Activated CD8-positive, alpha-beta memory T cell treated with anti-CD3 and anti-CD28 coated beads, Interleukin-2, amount 50 U/mL, for 1 hour (primary cell): ENCODE measurements around the gene NUDT11.
A peak's percentile ranks its signal among the peaks of the same experiment; 100 is the strongest.
"Not testable (repeated sequence)": the region's sequence is repeated elsewhere in the genome, so short reads cannot be mapped to it uniquely, and the experiment has no call there.

Experiments
- DNase-seq: peaks from one replicate; pipeline ENCODE4 v3.0.0-alpha.2; 2020; ENCODE audit errors: extremely low read depth

Gene NUDT11

DNA sequence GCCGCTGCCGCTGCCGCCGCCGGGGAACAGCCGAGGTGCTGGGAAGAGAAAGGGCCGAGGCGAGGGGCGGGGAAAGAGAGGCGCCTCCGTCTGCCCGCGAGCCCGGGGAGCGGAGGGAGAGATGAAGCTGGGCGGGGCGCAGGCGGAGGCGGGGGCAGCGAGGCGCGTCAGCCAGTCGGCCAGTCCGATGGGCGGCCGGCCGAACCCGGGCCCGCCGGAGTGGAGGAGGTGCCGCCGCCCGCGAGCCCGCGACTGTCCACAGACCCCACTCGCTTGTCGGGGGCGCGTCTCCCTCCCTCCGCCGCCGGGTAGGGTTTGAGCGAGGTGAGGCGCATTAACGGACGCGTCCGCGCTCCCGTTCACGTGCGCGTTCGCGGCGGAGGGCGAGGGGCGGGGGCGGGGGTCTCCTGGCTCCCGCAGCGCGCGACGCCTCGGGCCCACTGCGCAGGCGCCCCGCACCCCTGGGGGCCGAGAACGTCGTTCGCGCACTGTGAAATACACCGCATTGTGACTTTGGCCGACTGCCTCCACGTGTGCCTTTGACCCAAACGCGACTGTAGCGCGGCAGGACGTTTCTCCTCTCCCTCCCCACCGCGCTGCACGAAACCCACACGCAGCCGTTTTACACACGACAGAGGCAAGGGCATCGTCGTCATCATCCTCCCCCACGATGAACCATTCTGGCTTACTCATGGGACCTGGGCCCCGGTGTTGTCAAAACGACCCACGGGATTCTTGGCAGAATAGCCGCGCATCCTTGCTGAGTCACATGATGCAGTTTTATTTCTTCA, at the start of gene NUDT11:
NUDT11 (minus strand) TSS at position 92 of the 791 bp plus-strand sequence. CDS start 148 bp downstream, outside the sequence.
- peak; percentile 11 for DNase-seq

DNA sequence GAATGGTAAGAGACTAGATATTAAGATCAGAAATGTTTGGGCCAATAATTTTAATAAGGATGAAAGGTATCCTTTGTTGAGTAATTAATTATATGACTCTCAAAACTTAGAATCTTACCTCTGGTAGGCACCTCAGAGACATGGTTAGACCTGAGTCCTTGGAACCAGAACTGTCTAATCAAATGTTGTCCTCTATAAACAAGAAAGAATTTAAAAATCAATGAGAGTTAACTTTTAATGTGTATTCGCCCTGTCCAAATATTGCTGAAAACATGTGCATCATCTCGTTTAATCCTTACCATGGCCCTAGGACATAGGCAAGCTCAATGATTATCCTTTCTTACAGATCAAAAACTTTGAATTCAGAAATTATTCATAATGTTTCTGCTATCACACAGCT, 24.0 kb upstream of the NUDT11 start:
- no peak for DNase-seq

DNA sequence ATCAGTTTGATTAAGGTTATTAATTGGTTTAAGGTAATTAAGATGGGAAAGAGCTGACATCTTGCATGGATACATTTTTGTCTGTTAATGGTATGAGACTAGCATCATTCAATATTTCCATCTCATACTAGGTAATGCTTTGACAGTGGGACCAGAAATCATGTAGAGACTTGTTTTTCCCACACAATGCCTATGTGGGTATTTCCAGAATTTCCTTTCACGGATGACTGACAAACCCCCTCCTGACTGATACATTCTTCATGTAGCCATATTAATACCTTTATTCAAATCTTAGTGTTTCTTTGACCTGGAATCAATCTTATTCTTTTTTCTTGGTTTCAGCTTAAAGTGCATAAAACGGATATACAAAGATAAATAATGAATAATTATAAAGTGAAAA, 22.7 kb upstream of the NUDT11 start:
- DNase-seq, result not testable (repeated sequence)

DNA sequence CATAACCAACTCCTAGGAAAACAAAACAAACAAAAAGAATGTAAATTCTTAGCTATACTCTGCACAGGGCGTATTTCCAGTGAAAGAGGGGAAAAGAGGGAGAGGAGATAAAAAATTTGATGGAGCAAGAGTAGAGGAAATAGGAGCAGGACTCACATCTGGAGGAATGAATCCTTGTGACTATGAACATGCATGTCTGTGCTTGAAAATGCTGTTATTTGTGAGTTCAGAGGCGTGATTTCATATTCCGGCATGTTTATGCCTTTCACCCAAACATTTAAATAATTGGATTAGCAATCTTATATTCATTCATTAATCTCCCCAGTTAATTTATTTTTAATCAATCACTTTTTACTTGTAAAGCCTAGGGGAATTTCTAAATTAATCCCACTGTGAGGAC, 11.2 kb upstream of the NUDT11 start:
- DNase-seq, result no peak

DNA sequence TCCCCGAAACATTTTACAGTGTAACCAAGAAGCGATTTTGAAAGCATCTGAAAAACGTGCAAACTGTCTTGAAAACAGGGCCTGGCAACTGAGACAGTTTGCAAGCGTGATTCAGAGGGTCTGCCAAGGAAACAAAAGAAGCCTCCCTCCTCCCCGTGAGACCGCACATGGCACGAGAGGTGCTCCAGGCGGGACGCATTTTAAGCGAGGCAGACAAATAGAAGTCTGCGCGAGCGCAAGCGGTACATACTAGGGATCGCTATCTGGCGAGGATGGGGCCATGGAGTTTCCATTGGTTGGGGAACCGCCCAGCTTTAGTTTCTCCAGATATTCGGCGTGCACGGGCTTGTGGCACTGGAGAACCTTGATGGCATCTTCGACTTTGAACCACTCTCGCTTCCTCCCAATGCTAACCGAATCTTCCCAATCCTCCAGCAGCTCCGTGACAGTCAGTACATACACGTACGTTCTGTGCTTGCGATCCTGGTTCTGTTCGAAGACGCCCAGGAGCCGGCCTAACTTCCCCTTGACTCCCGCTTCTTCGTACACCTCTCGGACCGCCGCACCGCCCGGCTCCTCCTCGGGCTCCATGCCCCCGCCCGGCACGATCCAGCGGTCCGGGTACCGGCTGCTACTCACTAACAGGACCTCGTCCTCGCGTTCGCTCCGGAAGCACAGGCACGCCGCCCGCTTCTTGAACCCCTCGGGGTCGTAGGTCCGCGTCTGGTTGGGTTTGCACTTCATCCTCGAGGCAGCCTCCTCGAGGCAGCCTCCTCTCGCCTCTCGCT, 497 bp downstream of the NUDT11 start:
- not testable (repeated sequence) for DNase-seq

DNA sequence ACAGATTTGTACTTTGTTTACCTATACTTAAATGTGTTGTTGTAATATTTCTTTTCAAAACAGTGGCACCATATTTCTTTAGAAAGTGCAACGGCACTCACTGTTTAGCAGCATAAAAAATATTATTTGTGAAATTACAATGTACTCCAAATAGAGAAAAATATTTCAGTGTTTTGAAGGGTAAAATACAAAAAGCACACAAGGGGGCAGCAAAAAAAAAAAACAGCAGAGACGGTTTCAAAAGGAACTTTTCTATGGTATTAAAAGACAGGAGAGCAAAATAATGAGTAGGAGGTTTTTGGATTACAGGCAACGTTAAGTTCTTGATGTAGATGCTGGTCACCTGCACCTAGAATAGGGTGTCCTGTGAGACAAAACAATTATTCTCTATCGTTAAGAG, 2.0 kb downstream of the NUDT11 start:
- no peak for DNase-seq

DNA sequence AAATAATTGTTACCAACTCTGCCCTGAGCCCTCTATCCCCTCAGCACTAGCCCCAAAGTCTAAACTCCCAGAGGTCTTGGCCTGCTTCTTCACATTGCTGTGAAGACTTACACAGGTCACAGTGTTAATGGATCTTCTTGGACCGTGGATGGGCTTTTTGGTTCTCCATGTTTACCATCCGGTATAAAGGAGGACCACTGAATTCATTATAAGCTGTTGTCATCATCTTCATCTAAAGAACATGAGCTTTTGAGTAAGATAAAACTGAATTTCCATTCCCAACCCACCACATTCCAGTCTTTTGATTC, 8.5 kb downstream of the NUDT11 start:
- DNase-seq, result no peak

DNA sequence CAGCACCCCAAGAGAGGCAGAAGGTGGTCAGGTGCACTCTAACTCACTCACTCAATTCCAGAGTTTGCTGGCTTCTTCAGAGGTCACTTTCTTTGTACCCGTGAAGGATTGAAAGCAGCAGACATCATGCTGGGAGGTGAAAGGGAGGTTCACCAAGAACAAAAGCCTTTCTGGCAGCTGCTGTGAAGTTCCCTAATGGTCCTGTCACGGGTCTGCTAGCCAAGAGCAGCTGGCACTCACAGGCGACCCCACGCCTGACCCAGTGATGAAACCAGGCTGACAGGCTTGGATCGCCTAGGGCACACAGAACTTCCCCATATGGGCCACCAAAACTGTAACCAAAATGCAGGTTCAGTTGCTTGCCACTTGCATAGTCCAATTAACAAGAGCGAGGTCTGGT, 11.8 kb downstream of the NUDT11 start:
- DNase-seq, result no peak

DNA sequence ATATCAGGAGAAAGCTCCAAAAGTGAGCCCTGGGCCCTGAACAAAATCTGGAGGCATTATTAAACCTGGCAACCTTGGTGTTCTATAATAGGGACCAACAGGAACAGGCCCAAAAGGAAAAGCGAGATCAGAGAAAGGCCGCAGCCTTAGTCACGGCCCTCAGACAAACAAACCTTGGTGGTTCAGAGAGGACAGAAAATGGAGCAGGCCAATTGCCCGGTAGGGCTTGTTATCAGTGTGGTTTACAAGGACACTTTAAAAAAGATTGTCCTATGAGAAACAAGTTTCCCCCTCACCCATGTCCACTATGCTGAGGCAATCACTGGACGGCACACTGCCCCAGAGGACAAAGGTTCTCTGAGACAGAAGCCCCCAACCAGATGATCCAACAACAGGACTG, 14.0 kb downstream of the NUDT11 start:
- DNase-seq, result not testable (repeated sequence)

DNA sequence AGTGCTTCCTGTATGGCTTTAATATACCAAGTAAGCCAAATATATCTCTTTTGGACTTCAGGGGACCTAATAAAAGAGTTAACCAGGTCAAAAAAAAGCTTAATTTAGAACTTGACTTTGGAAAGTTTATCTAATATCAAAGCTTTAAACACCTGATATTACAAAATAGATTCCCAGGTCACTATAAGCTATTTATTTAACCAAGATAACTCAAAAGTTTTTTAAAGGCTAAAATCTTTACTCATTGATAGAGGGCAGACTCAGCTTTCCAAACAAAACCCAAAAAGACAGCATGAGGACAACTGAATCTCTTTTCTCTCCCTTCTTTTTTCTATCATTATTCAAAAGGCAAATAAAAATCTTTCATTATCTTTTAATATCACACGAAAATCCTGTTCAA, 19.5 kb downstream of the NUDT11 start:
- DNase-seq, result no peak

DNA sequence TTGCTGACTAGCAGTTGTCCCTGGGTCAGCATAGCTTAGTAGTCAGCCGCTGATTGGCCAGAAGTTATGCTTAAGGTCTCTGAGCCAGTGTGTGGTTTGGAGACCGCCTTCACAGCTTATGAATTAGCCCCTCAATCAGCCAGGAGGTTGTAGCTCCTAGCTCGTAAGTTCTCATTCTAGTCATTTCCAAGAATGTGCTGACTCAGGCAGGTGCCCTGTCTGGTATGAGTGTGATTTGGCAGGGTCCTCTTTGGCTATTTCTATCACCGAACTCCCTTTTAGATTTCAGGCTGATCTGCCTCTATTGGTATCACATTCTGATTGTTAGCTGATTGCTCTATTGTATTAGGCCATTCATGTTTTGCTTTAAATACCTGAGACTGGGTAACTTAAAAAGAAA, 33.1 kb downstream of the NUDT11 start:
- no peak for DNase-seq

DNA sequence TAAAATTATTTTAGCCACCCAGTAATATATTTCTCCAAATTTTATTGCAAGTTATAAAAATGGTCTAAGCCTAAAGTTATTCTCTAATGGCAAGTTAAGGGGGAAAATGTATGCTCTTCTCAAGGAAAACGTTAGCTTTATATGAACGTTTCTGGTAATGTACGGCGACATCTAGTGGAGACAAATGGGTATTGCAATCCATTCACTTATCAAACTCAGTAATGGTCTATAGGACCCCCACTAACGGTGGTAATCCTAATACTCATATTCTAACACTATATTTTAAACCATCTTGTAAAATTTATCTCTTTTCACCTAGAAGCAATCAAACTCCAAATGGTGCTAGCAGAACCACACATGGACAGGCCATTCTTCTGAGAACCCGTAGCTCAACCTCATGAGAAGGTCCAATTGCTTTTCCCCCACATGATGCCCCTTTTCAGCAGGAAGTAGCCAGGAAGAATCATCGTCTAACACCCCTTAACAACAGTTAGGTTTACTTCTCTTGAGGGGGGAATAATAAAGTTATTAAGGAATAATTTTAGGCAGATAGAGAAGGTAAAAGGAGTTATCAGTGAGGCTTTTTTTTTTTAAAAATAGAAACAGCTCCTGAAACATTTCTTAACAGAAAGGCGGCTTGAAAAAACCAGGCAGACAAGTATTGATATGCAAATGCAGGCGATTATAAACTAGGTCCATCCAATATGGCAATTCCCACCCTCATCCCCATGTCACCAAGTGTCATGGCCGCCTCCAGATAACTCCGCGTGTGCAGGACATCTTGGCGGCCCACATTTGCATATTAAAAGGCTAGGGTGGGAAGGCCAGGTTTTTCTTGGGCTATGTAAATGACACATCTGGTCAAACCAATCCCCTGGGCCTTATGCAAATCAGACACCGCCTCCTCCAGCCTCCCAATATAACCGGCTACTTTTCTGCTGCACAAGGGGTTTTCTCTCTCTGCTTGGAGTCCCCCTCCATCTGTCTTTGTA, 35.0 kb downstream of the NUDT11 start:
- DNase-seq, result no peak

DNA sequence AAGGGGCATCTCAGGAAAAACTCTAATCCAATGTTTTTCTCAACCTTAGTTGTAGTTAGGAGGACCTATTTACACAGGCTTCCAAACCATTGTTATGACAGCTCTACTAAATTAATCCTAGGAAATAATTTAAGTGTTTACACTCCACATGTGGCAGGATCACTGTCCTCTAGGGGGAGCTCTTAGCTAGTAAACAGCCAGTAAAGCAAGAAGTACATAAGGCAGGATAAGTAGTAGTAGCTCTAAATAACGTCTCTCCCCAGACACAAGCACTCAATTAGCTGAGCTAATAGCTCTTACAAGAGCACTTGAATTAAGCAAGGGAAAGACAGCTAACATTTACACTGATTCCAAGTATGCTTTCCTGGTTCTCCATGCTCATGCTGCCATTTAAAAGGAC, 37.3 kb downstream of the NUDT11 start:
- DNase-seq, result no peak

DNA sequence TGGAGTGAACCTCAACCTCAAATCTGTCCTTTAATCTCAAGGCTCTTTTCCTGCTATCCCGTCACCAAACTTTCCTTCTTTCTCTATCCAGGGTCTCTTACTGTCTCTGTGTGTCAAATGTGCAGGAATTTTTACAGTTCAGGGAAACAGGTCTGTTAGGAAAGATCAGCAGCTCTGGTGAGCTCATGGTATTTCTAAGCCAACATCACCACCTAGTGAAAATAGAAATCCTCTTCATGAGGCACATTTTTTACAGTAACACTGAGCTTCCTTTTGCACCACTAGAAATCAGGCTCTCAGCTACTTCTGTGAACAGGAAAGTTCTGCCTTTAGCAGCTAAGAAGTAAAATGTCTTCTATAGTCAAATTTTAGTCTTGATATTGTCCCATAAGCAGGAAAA, 39.6 kb downstream of the NUDT11 start:
- DNase-seq, result no peak

DNA sequence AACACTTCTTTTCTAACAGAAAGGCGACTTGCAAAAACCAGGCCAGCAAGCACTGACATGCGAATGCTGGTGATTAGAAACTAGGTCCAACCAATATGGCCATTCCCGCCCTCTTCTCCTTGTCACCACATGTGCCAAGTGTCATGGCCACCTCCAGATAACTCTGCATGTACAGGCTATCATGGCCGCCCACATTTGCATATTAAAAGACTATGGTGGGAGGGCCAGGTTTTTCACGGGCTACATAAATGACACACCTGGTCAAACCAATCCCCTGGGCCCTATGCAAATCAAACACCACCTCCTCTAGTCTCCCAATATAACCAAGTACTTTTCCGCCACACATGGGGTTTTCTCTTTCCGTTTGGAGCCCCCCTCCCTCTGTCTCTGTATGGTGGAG, 40.1 kb downstream of the NUDT11 start:
- no peak for DNase-seq

DNA sequence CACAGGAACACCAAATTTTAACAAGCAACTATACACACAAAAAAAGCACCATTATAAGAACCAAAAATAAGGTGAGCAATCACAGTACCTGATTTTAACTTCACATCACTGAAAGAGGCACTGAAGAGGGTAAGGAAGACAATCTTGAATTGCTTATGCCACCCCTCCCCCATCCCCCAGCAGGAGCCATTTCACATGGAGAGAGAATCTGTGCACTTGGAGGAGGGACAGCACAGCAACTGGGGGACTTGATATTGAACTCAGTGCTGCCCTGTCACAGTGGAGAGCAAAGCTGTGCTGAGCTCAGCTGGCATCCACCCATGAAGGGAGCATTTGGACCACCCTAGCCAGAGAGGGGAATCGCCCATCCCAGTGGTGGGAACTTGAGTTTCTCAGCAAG, 56.0 kb downstream of the NUDT11 start:
- no peak for DNase-seq
